Measurements from ENCODE around the gene NDFIP2. TPM values are rescaled to one million over a fixed set of nuclear protein-coding genes. Genes with fewer than 3 reads are reported as not detected.
"Not testable (repeated sequence)": the region's sequence is repeated elsewhere in the genome, so short reads cannot be mapped to it uniquely, and the experiment has no call there.

The NDFIP2 gene
- total RNA-seq, 1 experiment from 2014 or later = 51.2 TPM

GRCh38 chr13:79593121-79593520 lies 112.2 kb downstream of the NDFIP2 start:
- DNase-seq (ENCODE audit: low read depth) = no peak

GRCh38 chr13:79593641-79594275 lies 112.8 kb downstream of the NDFIP2 start:
- peak; percentile 94 for DNase-seq (ENCODE audit: low read depth)

- not testable (repeated sequence) for DNase-seq (ENCODE audit: low read depth)
Measured at GRCh38 chr13:79600146-79600545, 119.2 kb downstream of the NDFIP2 start.

- no peak for DNase-seq (ENCODE audit: low read depth)
Measured at GRCh38 chr13:79602936-79603335, 122.0 kb downstream of the NDFIP2 start.

- DNase-seq (ENCODE audit: low read depth) = no peak
Measured at GRCh38 chr13:79604752-79605151, 123.8 kb downstream of the NDFIP2 start.

Other genes starting within 250 kb of the NDFIP2 start
- 19.9 and 24.4 TPM in 2 replicates for gene RBM26, start 74.9 kb upstream of the NDFIP2 start, total RNA-seq (2014; rRNA removed; shearing (Covaris generic))

Measured in RPMI7951 (cell line).